Measurements from ENCODE around the gene ACSL1. TPM values are rescaled to one million over a fixed set of nuclear protein-coding genes. Genes with fewer than 3 reads are reported as not detected.

ACSL1 gene
- polyA plus RNA-seq, 1 donor from 2014 or later = 30.7 TPM

GRCh38 chr4:184854673-184855072 lies 28.9 kb upstream of the ACSL1 start:
- no peaks in the 10 kb centered on the region for H3K9me2 ChIP-seq (ENCODE audit: insufficient read depth, low read length)
- no peaks in the 10 kb centered on the region for H3K9me3 ChIP-seq (ENCODE audit: low read length)
- no peaks in the 10 kb centered on the region for H3K36me3 ChIP-seq (ENCODE audit: insufficient read depth, low read length)
- H3K79me2 ChIP-seq (replicated peaks; ENCODE audit: insufficient read depth, low read length) = no peaks in the 10 kb centered on the region
- H3K27ac ChIP-seq (ENCODE audit: low read length) = no peak overlapping the region
- H3K4me2 ChIP-seq (ENCODE audit: low read length) = no peak overlapping the region
- H3F3A ChIP-seq (ENCODE audit: insufficient read depth, low read length, poor library complexity, severe bottlenecking) = no peaks in the 10 kb centered on the region
- no peak overlapping the region for H3K9ac ChIP-seq (ENCODE audit: low read length)
- no peaks in the 10 kb centered on the region for H3K27me3 ChIP-seq (ENCODE audit: insufficient read depth, low read depth, low read length)
- no peak overlapping the region for H2AFZ ChIP-seq (ENCODE audit: low read depth, low read length)
- no peaks in the 10 kb centered on the region for H4K20me1 ChIP-seq (ENCODE audit: insufficient read depth)
- no peak overlapping the region for H3K4me3 ChIP-seq (ENCODE audit: low read length)
- TF ChIP-seq RAD21 (conservative IDR thresholded peaks at IDR 0.05) = no peak
- TF ChIP-seq MXI1 (conservative IDR thresholded peaks at IDR 0.05; ENCODE audit: poor library complexity, severe bottlenecking) = no peak
- no peak for TF ChIP-seq TAF1 (IDR thresholded peaks at IDR 0.05; ENCODE audit: low read depth)
- no peak for TF ChIP-seq REST (IDR thresholded peaks at IDR 0.05; ENCODE audit: borderline replicate concordance)
- TF ChIP-seq SMC3 (conservative IDR thresholded peaks at IDR 0.05; ENCODE audit: poor library complexity) = no peak
- no peak for TF ChIP-seq EP300 (conservative IDR thresholded peaks at IDR 0.05; ENCODE audit: poor library complexity, severe bottlenecking)
- TF ChIP-seq POLR2AphosphoS5 (IDR thresholded peaks at IDR 0.05) = no peak
- TF ChIP-seq CTCF (IDR thresholded peaks at IDR 0.05; ENCODE audit: poor library complexity, severe bottlenecking) = no peak
- TF ChIP-seq EZH2 (IDR thresholded peaks at IDR 0.05; ENCODE audit: borderline replicate concordance, insufficient read depth, low read length, poor library complexity, severe bottlenecking) = no peak

- no peak for TF ChIP-seq SMC3 (conservative IDR thresholded peaks at IDR 0.05; ENCODE audit: poor library complexity)
- no peak for TF ChIP-seq RAD21 (conservative IDR thresholded peaks at IDR 0.05)
- no peak for TF ChIP-seq EP300 (conservative IDR thresholded peaks at IDR 0.05; ENCODE audit: poor library complexity, severe bottlenecking)
- TF ChIP-seq TAF1 (IDR thresholded peaks at IDR 0.05; ENCODE audit: low read depth) = no peak
- no peak for TF ChIP-seq MXI1 (conservative IDR thresholded peaks at IDR 0.05; ENCODE audit: poor library complexity, severe bottlenecking)
- TF ChIP-seq CTCF (IDR thresholded peaks at IDR 0.05; ENCODE audit: poor library complexity, severe bottlenecking) = no peak
- no peak for TF ChIP-seq POLR2AphosphoS5 (IDR thresholded peaks at IDR 0.05)
- no peak for TF ChIP-seq EZH2 (IDR thresholded peaks at IDR 0.05; ENCODE audit: borderline replicate concordance, insufficient read depth, low read length, poor library complexity, severe bottlenecking)
- no peak for TF ChIP-seq REST (IDR thresholded peaks at IDR 0.05; ENCODE audit: borderline replicate concordance)
- Histone ChIP-seq H3K4me3 (ENCODE audit: low read length) (no peak overlapping the region), H3K4me2 (ENCODE audit: low read length) (no peak overlapping the region), H3K79me2 (replicated peaks; ENCODE audit: insufficient read depth, low read length) (no peaks in the 10 kb centered on the region), H3K9ac (ENCODE audit: low read length) (no peak overlapping the region), H3K9me2 (ENCODE audit: insufficient read depth, low read length) (no peaks in the 10 kb centered on the region), H3K27ac (ENCODE audit: low read length) (no peak overlapping the region), H3F3A (ENCODE audit: insufficient read depth, low read length, poor library complexity, severe bottlenecking) (no peaks in the 10 kb centered on the region), H2AFZ (ENCODE audit: low read depth, low read length) (no peak overlapping the region), H4K20me1 (ENCODE audit: insufficient read depth) (no peaks in the 10 kb centered on the region), H3K27me3 (ENCODE audit: insufficient read depth, low read depth, low read length) (no peaks in the 10 kb centered on the region), H3K9me3 (ENCODE audit: low read length) (no peaks in the 10 kb centered on the region), H3K36me3 (ENCODE audit: insufficient read depth, low read length) (no peaks in the 10 kb centered on the region)
Observed at GRCh38 chr4:184853436-184853835, 27.7 kb upstream of the ACSL1 start.
